ENCODE data around the gene COL1A1. TPM values are rescaled to one million over a fixed set of nuclear protein-coding genes. Genes with fewer than 3 reads are reported as not detected.

Gene COL1A1
- polyA plus RNA-seq, 1 of the 3 experiments (the other 2 are of a cell fraction) = 1,461 TPM

DNA sequence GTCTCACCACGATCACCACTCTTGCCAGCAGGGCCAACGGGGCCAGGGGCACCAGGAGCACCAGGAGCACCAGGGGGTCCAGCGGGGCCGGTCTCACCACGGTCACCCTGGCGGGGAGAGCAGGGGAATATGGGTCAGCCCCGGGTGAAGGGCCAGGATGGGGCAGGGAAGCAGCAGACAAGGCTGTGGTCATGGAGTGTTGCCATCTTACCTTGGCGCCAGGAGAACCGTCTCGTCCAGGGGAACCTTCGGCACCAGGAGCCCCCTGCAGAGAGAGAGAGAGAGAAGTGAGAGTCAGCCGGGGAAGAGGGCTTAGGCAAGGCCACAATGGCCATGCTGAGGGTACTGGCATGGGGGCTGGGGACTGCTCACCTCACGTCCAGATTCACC is 12.9 kb downstream of the COL1A1 start:
- Histone ChIP-seq H3K9me2 (no peaks in the 10 kb centered on the region), H3K79me2 (ENCODE audit: insufficient read depth) (peaks cover 39% of the 10 kb centered on the region), H3K4me3 (ENCODE audit: low read depth in 2 of 2, low read length in 1 of 2) (no peak overlapping the region), H3K27me3 (ENCODE audit: insufficient read depth) (no peaks in the 10 kb centered on the region), H4K20me1 (ENCODE audit: insufficient read depth) (peaks cover 100% of the 10 kb centered on the region), H3K36me3 (replicated peaks in 1 of 2; ENCODE audit: control insufficient read depth in 1 of 2, insufficient read depth in 2 of 2, low read length in 1 of 2) (peaks cover 90 to 95% of the 10 kb centered on the region in 2 experiments), H3F3A (replicated peaks; ENCODE audit: insufficient read depth) (peaks cover 100% of the 10 kb centered on the region), H3K4me1 (ENCODE audit: control insufficient read depth in 1 of 2, insufficient read depth in 2 of 2, low read depth in 1 of 2, low read length in 1 of 2) (peaks cover 9 to 14% of the 10 kb centered on the region in 2 experiments; a peak in 2 of 4 replicates), H3K27ac (ENCODE audit: low read depth in 2 of 2, low read length in 1 of 2) (peak overlapping the region in 1 of 2 experiments; percentile 100; a peak in 2 of 4 replicates), H2AFZ (ENCODE audit: low read depth) (no peak overlapping the region), H3K9ac (no peak overlapping the region), H3K9me3 (no peaks in the 10 kb centered on the region), H3K4me2 (no peak overlapping the region)
- no peak for TF ChIP-seq RAD21 (IDR thresholded peaks at IDR 0.05; ENCODE audit: low read length)
- TF ChIP-seq MXI1 (IDR thresholded peaks at IDR 0.05; ENCODE audit: low read depth, low read length) = no peak
- TF ChIP-seq PBX3 (IDR thresholded peaks at IDR 0.05) = no peak
- TF ChIP-seq, protein P1, sequence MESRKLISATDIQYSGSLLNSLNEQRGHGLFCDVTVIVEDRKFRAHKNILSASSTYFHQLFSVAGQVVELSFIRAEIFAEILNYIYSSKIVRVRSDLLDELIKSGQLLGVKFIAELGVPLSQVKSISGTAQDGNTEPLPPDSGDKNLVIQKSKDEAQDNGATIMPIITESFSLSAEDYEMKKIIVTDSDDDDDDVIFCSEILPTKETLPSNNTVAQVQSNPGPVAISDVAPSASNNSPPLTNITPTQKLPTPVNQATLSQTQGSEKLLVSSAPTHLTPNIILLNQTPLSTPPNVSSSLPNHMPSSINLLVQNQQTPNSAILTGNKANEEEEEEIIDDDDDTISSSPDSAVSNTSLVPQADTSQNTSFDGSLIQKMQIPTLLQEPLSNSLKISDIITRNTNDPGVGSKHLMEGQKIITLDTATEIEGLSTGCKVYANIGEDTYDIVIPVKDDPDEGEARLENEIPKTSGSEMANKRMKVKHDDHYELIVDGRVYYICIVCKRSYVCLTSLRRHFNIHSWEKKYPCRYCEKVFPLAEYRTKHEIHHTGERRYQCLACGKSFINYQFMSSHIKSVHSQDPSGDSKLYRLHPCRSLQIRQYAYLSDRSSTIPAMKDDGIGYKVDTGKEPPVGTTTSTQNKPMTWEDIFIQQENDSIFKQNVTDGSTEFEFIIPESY (IDR thresholded peaks at IDR 0.05; ENCODE audit: borderline replicate concordance, low read depth) = no peak
- TF ChIP-seq EP300 (IDR thresholded peaks at IDR 0.05; ENCODE audit: borderline replicate concordance in 1 of 2, low read depth in 1 of 2, low read length in 1 of 2) = no peak
- no peak for TF ChIP-seq NRF1 (IDR thresholded peaks at IDR 0.05; ENCODE audit: low read depth, low read length)
- TF ChIP-seq, protein P2, sequence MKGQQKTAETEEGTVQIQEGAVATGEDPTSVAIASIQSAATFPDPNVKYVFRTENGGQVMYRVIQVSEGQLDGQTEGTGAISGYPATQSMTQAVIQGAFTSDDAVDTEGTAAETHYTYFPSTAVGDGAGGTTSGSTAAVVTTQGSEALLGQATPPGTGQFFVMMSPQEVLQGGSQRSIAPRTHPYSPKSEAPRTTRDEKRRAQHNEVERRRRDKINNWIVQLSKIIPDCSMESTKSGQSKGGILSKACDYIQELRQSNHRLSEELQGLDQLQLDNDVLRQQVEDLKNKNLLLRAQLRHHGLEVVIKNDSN (IDR thresholded peaks at IDR 0.05; ENCODE audit: borderline replicate concordance, low read depth) = no peak
- TF ChIP-seq YY1 (IDR thresholded peaks at IDR 0.05; ENCODE audit: low read depth) = no peak
- no peak for TF ChIP-seq JUND (IDR thresholded peaks at IDR 0.05)
- no peak for TF ChIP-seq TEAD4 (IDR thresholded peaks at IDR 0.05; ENCODE audit: borderline replicate concordance, insufficient read depth)
- POLR2A ChIA-PET = no interaction called here
- 82% methylated on average over 13 of the region's 13 CpGs for WGBS (ENCODE audit: low lambda C conversion rate)
- CTCF ChIA-PET = interaction anchor here (1.0 to 13.8 kb wide), 7 partner anchors 10 to 108 kb away, joined by 3 to 463 read pairs (median 5); partner anchors contain the start of genes COL1A1 and SGCA
- DNase-seq = no peak

- Histone ChIP-seq H3K27me3 (ENCODE audit: insufficient read depth) (no peaks in the 10 kb centered on the region), H4K20me1 (ENCODE audit: insufficient read depth) (peaks cover 100% of the 10 kb centered on the region), H3K9me2 (no peaks in the 10 kb centered on the region), H3K4me3 (ENCODE audit: low read depth in 2 of 2, low read length in 1 of 2) (no peak overlapping the region), H3K4me2 (no peak overlapping the region), H3K9ac (no peak overlapping the region), H2AFZ (ENCODE audit: low read depth) (no peak overlapping the region), H3K27ac (ENCODE audit: low read depth in 2 of 2, low read length in 1 of 2) (peak overlapping the region in 1 of 2 experiments; percentile 100; a peak in 2 of 4 replicates), H3K79me2 (ENCODE audit: insufficient read depth) (peaks cover 33% of the 10 kb centered on the region), H3K9me3 (no peaks in the 10 kb centered on the region), H3K4me1 (ENCODE audit: control insufficient read depth in 1 of 2, insufficient read depth in 2 of 2, low read depth in 1 of 2, low read length in 1 of 2) (peaks cover 8 to 9% of the 10 kb centered on the region in 2 experiments; a peak in 2 of 4 replicates), H3F3A (replicated peaks; ENCODE audit: insufficient read depth) (peaks cover 100% of the 10 kb centered on the region), H3K36me3 (replicated peaks in 1 of 2; ENCODE audit: control insufficient read depth in 1 of 2, insufficient read depth in 2 of 2, low read length in 1 of 2) (peaks cover 87 to 90% of the 10 kb centered on the region in 2 experiments)
- ChIA-PET CTCF (interaction anchor here (0.6 to 13.8 kb wide), 8 partner anchors 9 to 109 kb away, joined by 3 to 463 read pairs (median 6); partner anchors contain the start of genes COL1A1 and SGCA), POLR2A (no interaction called here)
- no peak for DNase-seq
- TF ChIP-seq RCOR1 (IDR thresholded peaks at IDR 0.05; ENCODE audit: low read length) (no peak), POLR2AphosphoS5 (IDR thresholded peaks at IDR 0.05; ENCODE audit: low read depth, low read length) (peak; percentile 31; the same call in 1 of the 2 replicates)
- 91% methylated on average over 16 of the region's 17 CpGs for WGBS (ENCODE audit: low lambda C conversion rate)
These were observed 13.5 kb downstream of the COL1A1 start for GRCh38 chr17:50187751-50188530.
